Heart right ventricle (tissue), 16 donors: ENCODE data around the gene NID2. TPM values are rescaled to one million over a fixed set of nuclear protein-coding genes. Genes with fewer than 3 reads are reported as not detected.

Source experiments
- ATAC-seq, 8 donors: fragments of 200-7000 bp; cut with Tn5 transposase; one replicate each; pipeline ENCODE4 v1.9.1; 2020; ENCODE audit warnings: mild to moderate bottlenecking in 8 of 8, moderate library complexity in 8 of 8, moderate number of reproducible peaks in 1 of 8
- DNase-seq, 2 donors: peaks; one replicate each; pipeline ENCODE4 v3.0.0-alpha.2; 2020
- H3K27ac ChIP-seq, 10 donors: fragments of 200-600 bp; sonication (generic) in 2 of 10; one replicate each; pipeline versions ENCODE4 v1.5.0 to v1.8.0; 2020 to 2022; ENCODE audit warnings: mild to moderate bottlenecking in 3 of 10
- H3K27me3 ChIP-seq, 7 donors: fragments of 200-600 bp; one replicate each; pipeline ENCODE4 v1.8.0; 2021 to 2022; ENCODE audit warnings: mild to moderate bottlenecking in 2 of 7
- H3K36me3 ChIP-seq, 9 donors: fragments of 200-600 bp; sonication (generic) in 1 of 9; one replicate each; pipeline versions ENCODE4 v1.5.0 to v1.8.0; 2020 to 2022; ENCODE audit warnings: mild to moderate bottlenecking in 2 of 9
- H3K4me1 ChIP-seq, 9 donors: fragments of 200-600 bp; sonication (generic) in 1 of 9; one replicate each; pipeline versions ENCODE4 v1.5.0 to v1.8.0; 2020 to 2022; ENCODE audit warnings: mild to moderate bottlenecking in 4 of 9
- H3K4me3 ChIP-seq, 10 donors: fragments of 200-600 bp; sonication (generic) in 2 of 10; one replicate each; pipeline versions ENCODE4 v1.5.0 to v1.8.0; 2020 to 2022; ENCODE audit warnings: mild to moderate bottlenecking in 7 of 10, moderate library complexity in 2 of 10
- H3K9me3 ChIP-seq, 11 donors: fragments of 200-600 bp in 10 of 11; sonication (generic) in 2 of 11; one replicate each; pipeline versions ENCODE4 v1.5.0 to v1.8.0; 2013 to 2022; ENCODE audit warnings: mild to moderate bottlenecking in 2 of 11, control low read depth in 1 of 11, moderate library complexity in 1 of 11
- CTCF ChIP-seq, 9 donors: fragments of 200-600 bp; sonication (generic) in 2 of 9; IDR thresholded peaks; one replicate each; pipeline versions ENCODE4 v1.5.0 to v1.8.0; 2021 to 2022; ENCODE audit warnings: antibody characterized with exemption in 9 of 9, mild to moderate bottlenecking in 5 of 9, moderate library complexity in 1 of 9
- WGBS, 2 donors: extraction: QIAGEN DNeasy Blood & Tissue Kit; methylation state at CpG; one replicate each; pipeline ENCODE4 v1.1.7; 2013; ENCODE audit warnings: inconsistent platforms in 1 of 2; 5-methylcytosine and 5-hydroxymethylcytosine counted together
- intact Hi-C, 10 donors: fragments of 100-400 bp; cut with DNase I; formaldehyde crosslinking; loops; one replicate each; pipeline versions ENCODE4 v1.11.1 to v1.14.2; 2022
- polyA plus RNA-seq, 2 donors: library from polyadenylated mRNA; stranded (reverse); fragments of 200-250 nt; gene quantifications; one replicate each; pipeline ENCODE4 v1.2.3, GENCODE V29; 2013
- total RNA-seq, 10 donors: library from RNA; stranded (reverse); fragmentation: NEBNext Ultra II Directional in 3 of 10; extraction: Animal tissue kit (Norgen Biotek cat#: 25700) in 3 of 10; gene quantifications; one replicate each; pipeline versions ENCODE4 v1.2.1 to v1.2.4, GENCODE V29; 2021 to 2023
- donor health status: Arrhythmogenic right ventricular cardiomyopathy.
- donor health status: ischemic (EF 13 %, LVEDD 7.1; RV severe dilation, severe dysfunction).
- donor health status: healthy with polysubstance abuse.
- donor health status: DM: no; HTN: yes; CAD: no.
- donor health status: DM: no; HTN: no; CAD: no.
- donor health status: ischemic (EF 25% LVEDD 6.9; RV normal size, moderate dysfunction).
- donor health status: ischemic (EF 25% LVEDD 5.7; RV mildly dilated, moderate dysfunction).
- donor health status: healthy.
- donor health status: DM: yes; HTN: yes; CAD: no.
- donor health status: Ischemic cardiomyopathy.
- donor health status: ischemic (EF 35%, LVEDD 5.7; RV mildly dilated, moderate dysfunction).
- donor health status: nonischemic (EF 11% LVEDD 7.7; RV severe dilation, severe dysfunction).
- donor health status: DM: yes; HTN: yes; CAD: no.
- donor health status: PGD.
- donor health status: ischemic (EF 29% LVEDD 5.4; RV normal size, mild dysfunction).
- donor health status: nonischemic (EF 23%, LVEDD 6.1; RV moderate dilation, normal function).

NID2 gene
- total and polyA plus RNA-seq, 12 donors = 15.1 to 66.0 (median 36.5) TPM

GRCh38 chr14:52106840-52107239 is 38.0 kb upstream of the NID2 start:
- H3K27ac ChIP-seq = peak overlapping the region in 5 of 10 donors; percentile 25 to 53 (median 33)
- H3K4me1 ChIP-seq = peaks cover 0 to 11% (median 3%) of the 10 kb centered on the region in 9 donors
- ATAC-seq (peak in 7 of 8 donors; percentile 20 to 71 (median 50)), DNase-seq (no peak)
- H3K4me3 ChIP-seq = no peak overlapping the region
- intact Hi-C loops = no loop called here
- no peaks in the 10 kb centered on the region for H3K36me3 ChIP-seq
- no peaks in the 10 kb centered on the region for H3K27me3 ChIP-seq
- H3K9me3 ChIP-seq = no peaks in the 10 kb centered on the region
- WGBS, 2 donors = 58 to 67% methylated on average over 5 of the region's 5 CpGs
- no peak for TF ChIP-seq CTCF (IDR thresholded peaks at IDR 0.05)

- no peak overlapping the region for H3K4me3 ChIP-seq
- ATAC-seq (no peak), DNase-seq (no peak)
- H3K36me3 ChIP-seq = no peaks in the 10 kb centered on the region
- WGBS, 2 donors = 90 to 92% methylated on average over 8 of the region's 8 CpGs
- no peak overlapping the region for H3K27ac ChIP-seq
- intact Hi-C loops = no loop called here
- no peaks in the 10 kb centered on the region for H3K9me3 ChIP-seq
- no peaks in the 10 kb centered on the region for H3K27me3 ChIP-seq
- peaks cover 0 to 11% (median 3%) of the 10 kb centered on the region in 9 donors for H3K4me1 ChIP-seq
- no peak for TF ChIP-seq CTCF (IDR thresholded peaks at IDR 0.05)
Observed at GRCh38 chr14:52103416-52103815, 34.6 kb upstream of the NID2 start.

- H3K4me3 ChIP-seq = no peak overlapping the region
- ATAC-seq = no peak
- intact Hi-C loops = no loop called here
- no peaks in the 10 kb centered on the region for H3K9me3 ChIP-seq
- H3K4me1 ChIP-seq = peaks cover 0 to 4% (median 0%) of the 10 kb centered on the region in 9 donors
- H3K27ac ChIP-seq = no peak overlapping the region
- no peaks in the 10 kb centered on the region for H3K27me3 ChIP-seq
- H3K36me3 ChIP-seq = no peaks in the 10 kb centered on the region
- WGBS, 2 donors = 93 to 96% methylated on average over 4 of the region's 4 CpGs
- TF ChIP-seq CTCF (IDR thresholded peaks at IDR 0.05) = no peak
- no peak for DNase-seq
Observed at GRCh38 chr14:52095794-52096193, 26.9 kb upstream of the NID2 start.

GRCh38 chr14:52095336-52095735 is 26.5 kb upstream of the NID2 start:
- Histone ChIP-seq H3K4me3 (no peak overlapping the region), H3K4me1 (peaks cover 0 to 4% (median 0%) of the 10 kb centered on the region in 9 donors), H3K27me3 (no peaks in the 10 kb centered on the region), H3K9me3 (no peaks in the 10 kb centered on the region), H3K36me3 (no peaks in the 10 kb centered on the region), H3K27ac (no peak overlapping the region)
- DNase-seq (no peak), ATAC-seq (no peak)
- WGBS, 2 donors = 51 to 53% methylated on average over 3 of the region's 3 CpGs
- intact Hi-C loops = no loop called here
- TF ChIP-seq CTCF (IDR thresholded peaks at IDR 0.05) = no peak
